Gastrocnemius medialis (tissue), 4 donors: ENCODE measurements around the gene CCDC154.

Experiments used
- POLR2A ChIP-seq, 2 donors: fragments of 450-650 bp; IDR thresholded peaks; one replicate each; pipeline ENCODE4 v1.6.1; 2017; ENCODE audit warnings: antibody characterized with exemption in 2 of 2, mild to moderate bottlenecking in 2 of 2, moderate library complexity in 2 of 2
- TF ChIP-seq, protein P1 (sequence below), 5 experiments: fragments of 450-650 bp in 3 of 5; fragments of 200-600 bp in 2 of 5; sonication (generic) in 2 of 5; IDR thresholded peaks in 4 of 5; conservative IDR thresholded peaks in 1 of 5; 1 replicate in 4 of 5; 2 replicates in 1 of 5; pipeline ENCODE4 v1.5.1; 2016 to 2019; ENCODE audit warnings: antibody characterized with exemption in 5 of 5, mild to moderate bottlenecking in 3 of 5, moderate library complexity in 3 of 5

DNA sequence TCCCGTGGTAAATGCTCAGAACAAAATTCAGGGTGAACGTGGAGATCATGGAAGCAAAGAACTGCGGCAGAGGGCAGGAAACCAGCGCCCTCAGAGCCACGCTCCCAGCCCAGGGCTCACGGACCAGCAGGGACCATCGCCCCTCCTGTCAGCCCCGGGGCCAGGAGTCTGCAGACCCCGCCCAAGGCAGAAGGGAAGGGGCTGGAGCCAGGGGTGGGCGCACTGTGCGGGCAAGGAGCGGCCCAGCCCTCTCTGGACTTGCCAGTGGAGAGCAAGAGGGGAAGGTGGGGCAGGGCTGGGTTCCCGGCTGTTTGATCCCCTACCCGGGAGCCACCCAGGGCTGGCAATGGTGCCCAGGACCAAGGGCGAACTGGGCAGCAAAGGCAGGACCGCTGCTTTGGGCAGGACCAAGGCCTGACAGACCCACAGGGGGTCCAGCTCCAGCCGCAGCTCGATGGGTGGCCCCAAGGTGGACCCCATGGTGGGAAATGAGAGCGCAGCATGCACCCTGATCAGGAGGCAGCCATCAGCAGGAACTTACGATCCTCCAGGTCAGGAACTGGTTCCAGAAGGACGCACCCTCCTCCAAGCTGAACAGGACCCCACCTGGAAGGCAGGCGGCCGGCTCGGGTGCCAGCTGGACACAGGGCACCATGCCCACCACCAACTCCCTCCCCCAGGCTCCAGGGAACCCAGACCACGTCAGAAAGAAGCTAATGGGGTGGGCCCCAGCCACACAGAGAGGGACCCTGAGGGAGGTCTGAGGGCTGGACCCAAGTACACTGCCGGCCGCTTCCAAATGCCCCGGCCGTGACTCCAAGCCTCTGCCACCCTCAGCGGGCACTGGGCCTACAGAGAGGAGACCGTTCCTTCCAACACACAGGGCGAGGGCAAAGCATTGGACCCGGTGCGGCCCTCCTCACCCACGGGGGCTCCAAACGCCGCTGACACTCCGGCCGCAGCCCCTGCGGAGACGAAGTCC lies 11.1 kb upstream of the CCDC154 start:
- no peak for TF ChIP-seq POLR2A (IDR thresholded peaks at IDR 0.05)
- TF ChIP-seq, protein P1, sequence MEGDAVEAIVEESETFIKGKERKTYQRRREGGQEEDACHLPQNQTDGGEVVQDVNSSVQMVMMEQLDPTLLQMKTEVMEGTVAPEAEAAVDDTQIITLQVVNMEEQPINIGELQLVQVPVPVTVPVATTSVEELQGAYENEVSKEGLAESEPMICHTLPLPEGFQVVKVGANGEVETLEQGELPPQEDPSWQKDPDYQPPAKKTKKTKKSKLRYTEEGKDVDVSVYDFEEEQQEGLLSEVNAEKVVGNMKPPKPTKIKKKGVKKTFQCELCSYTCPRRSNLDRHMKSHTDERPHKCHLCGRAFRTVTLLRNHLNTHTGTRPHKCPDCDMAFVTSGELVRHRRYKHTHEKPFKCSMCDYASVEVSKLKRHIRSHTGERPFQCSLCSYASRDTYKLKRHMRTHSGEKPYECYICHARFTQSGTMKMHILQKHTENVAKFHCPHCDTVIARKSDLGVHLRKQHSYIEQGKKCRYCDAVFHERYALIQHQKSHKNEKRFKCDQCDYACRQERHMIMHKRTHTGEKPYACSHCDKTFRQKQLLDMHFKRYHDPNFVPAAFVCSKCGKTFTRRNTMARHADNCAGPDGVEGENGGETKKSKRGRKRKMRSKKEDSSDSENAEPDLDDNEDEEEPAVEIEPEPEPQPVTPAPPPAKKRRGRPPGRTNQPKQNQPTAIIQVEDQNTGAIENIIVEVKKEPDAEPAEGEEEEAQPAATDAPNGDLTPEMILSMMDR (IDR thresholded peaks at IDR 0.05 in 4 of 5, conservative IDR thresholded peaks at IDR 0.05 in 1 of 5) = no peak
